B cell (primary cell): ENCODE data around the gene PLAGL2. TPM values are rescaled to one million over a fixed set of nuclear protein-coding genes. Genes with fewer than 3 reads are reported as not detected.

Source experiments
- ATAC-seq: fragments of 200-7000 bp; cut with Tn5 transposase; one replicate; pipeline ENCODE4 v1.10.0; 2021; ENCODE audit warnings: low read depth, mild to moderate bottlenecking, moderate number of reproducible peaks, moderate library complexity
- CTCF ChIA-PET: fragments of 350-600 bp; sonication (Branson Sonifier 250); formaldehyde crosslinking; loops from one replicate; lab custom pipeline; 2021; ENCODE audit warnings: antibody characterized with exemption, inconsistent platforms; lab: Charles Lee
- POLR2A ChIA-PET: fragments of 350-600 bp; sonication (Branson Sonifier 250); formaldehyde crosslinking; loops from one replicate; lab custom pipeline; 2021; ENCODE audit warnings: antibody characterized with exemption; lab: Charles Lee
- DNase-seq: peaks from one replicate; pipeline ENCODE4 v3.0.0; 2013
- H2AFZ ChIP-seq: 2 replicates; pipeline ENCODE4 v1.6.1; 2012; ENCODE audit warnings: mild to moderate bottlenecking, low read depth, low read length; ENCODE audit not compliant: insufficient read depth, poor library complexity, severe bottlenecking
- H3K27ac ChIP-seq, 2 donors: 1 replicate in 1 of 2; 2 replicates in 1 of 2; pipeline ENCODE4 v1.5.1; 2012 to 2013; ENCODE audit warnings: low read length in 2 of 2, mild to moderate bottlenecking in 2 of 2, moderate library complexity in 1 of 2
- H3K27me3 ChIP-seq, 4 experiments: fragments of 200-600 bp in 1 of 4; sonication (generic) in 1 of 4; replicated peaks in 1 of 4; 1 replicate in 2 of 4; 2 replicates in 2 of 4; pipeline versions ENCODE4 v1.6.1 to v1.7.0; 2013 to 2016; ENCODE audit warnings: low read length in 3 of 4, mild to moderate bottlenecking in 2 of 4, mixed read lengths in 1 of 4, moderate library complexity in 1 of 4; ENCODE audit not compliant: insufficient read depth in 4 of 4, control insufficient read depth in 3 of 4; ENCODE audit errors: control extremely low read depth in 1 of 4
- H3K36me3 ChIP-seq, 2 experiments: replicated peaks in 1 of 2; 1 replicate in 1 of 2; 2 replicates in 1 of 2; pipeline versions ENCODE4 v1.6.1 to v1.7.1; 2013; ENCODE audit warnings: low read length in 1 of 2; ENCODE audit not compliant: insufficient read depth in 2 of 2, control insufficient read depth in 1 of 2; ENCODE audit errors: control extremely low read depth in 1 of 2, extremely low read depth in 1 of 2
- H3K4me1 ChIP-seq, 2 donors: fragments of 200-600 bp in 1 of 2; sonication (generic) in 1 of 2; 1 replicate in 1 of 2; 2 replicates in 1 of 2; pipeline versions ENCODE4 v1.5.1 to v1.6.1; 2013 to 2017; ENCODE audit warnings: low read length in 2 of 2; ENCODE audit not compliant: control insufficient read depth in 2 of 2, insufficient read depth in 2 of 2
- H3K4me2 ChIP-seq: replicated peaks from 2 replicates; pipeline ENCODE3; 2012; ENCODE audit warnings: mild to moderate bottlenecking, low read depth, low read length; ENCODE audit not compliant: poor library complexity, severe bottlenecking
- H3K4me3 ChIP-seq, 5 experiments: fragments of 200-600 bp in 1 of 5; sonication (generic) in 1 of 5; 1 replicate in 3 of 5; 2 replicates in 2 of 5; pipeline versions ENCODE4 v1.5.1 to v1.7.0; 2011 to 2016; ENCODE audit warnings: low read length in 4 of 5, mild to moderate bottlenecking in 4 of 5, low read depth in 2 of 5, control low read depth in 1 of 5, moderate library complexity in 1 of 5; ENCODE audit not compliant: insufficient read depth in 1 of 5; ENCODE audit errors: control extremely low read depth in 1 of 5, extremely low read depth in 1 of 5
- H3K79me2 ChIP-seq: fragments of 200-600 bp; sonication (generic); one replicate; pipeline ENCODE4 v1.6.0; 2016; ENCODE audit warnings: low read length; ENCODE audit not compliant: control insufficient read depth, insufficient read depth
- H3K9ac ChIP-seq: fragments of 200-600 bp; sonication (generic); 2 replicates; pipeline ENCODE4 v1.6.1; 2017; ENCODE audit warnings: mild to moderate bottlenecking, low read length, moderate library complexity
- H3K9me3 ChIP-seq, 3 donors: one replicate each; pipeline versions ENCODE4 v1.6.1 to v1.7.1; 2013; ENCODE audit warnings: low read length in 2 of 3; ENCODE audit not compliant: control insufficient read depth in 2 of 3, insufficient read depth in 1 of 3; ENCODE audit errors: control extremely low read depth in 1 of 3
- H4K20me1 ChIP-seq: 2 replicates; pipeline ENCODE4 v1.6.0; 2012; ENCODE audit warnings: mild to moderate bottlenecking, low read length; ENCODE audit not compliant: insufficient read depth, control insufficient read depth, poor library complexity, severe bottlenecking
- H3K27ac Mint-ChIP-seq: one replicate; pipeline ENCODE4 v1.8.0; 2021; ENCODE audit warnings: mixed read lengths
- H3K27me3 Mint-ChIP-seq: one replicate; pipeline ENCODE4 v1.8.0; 2021; ENCODE audit warnings: mixed read lengths
- H3K4me1 Mint-ChIP-seq: one replicate; pipeline ENCODE4 v1.8.0; 2021; ENCODE audit warnings: mixed read lengths
- H3K4me3 Mint-ChIP-seq: one replicate; pipeline ENCODE4 v1.8.0; 2021; ENCODE audit warnings: mixed read lengths
- H3K9me3 Mint-ChIP-seq: one replicate; pipeline ENCODE4 v1.8.0; 2022; ENCODE audit warnings: mixed read lengths; ENCODE audit not compliant: insufficient read depth
- CTCF ChIP-seq: fragments of 200-600 bp; IDR thresholded peaks from one replicate; pipeline ENCODE4 v1.8.0; 2022; ENCODE audit warnings: antibody characterized with exemption, mild to moderate bottlenecking
- EZH2 ChIP-seq: IDR thresholded peaks from 2 replicates; pipeline ENCODE4 v1.6.1; 2012; ENCODE audit warnings: borderline replicate concordance, low read depth, mild to moderate bottlenecking, moderate library complexity, low read length; ENCODE audit not compliant: insufficient read depth, poor library complexity, severe bottlenecking
- WGBS: methylation state at CpG from one replicate; pipeline ENCODE4 v1.1.5; 2013; ENCODE audit warnings: missing lambda C conversion rate; ENCODE audit not compliant: insufficient coverage; 5-methylcytosine and 5-hydroxymethylcytosine counted together
- intact Hi-C: fragments of 100-400 bp; cut with micrococcal nuclease; formaldehyde crosslinking; loops from one replicate; pipeline ENCODE4 v1.10.0; 2022
- polyA plus RNA-seq: library from polyadenylated mRNA; depleted of rRNA; stranded (reverse); fragments of >200 nt; gene quantifications from 2 replicates; pipeline ENCODE4 v1.2.3, GENCODE V29; 2012
- total RNA-seq, 2 donors: library from RNA; stranded (reverse); fragments of 120-200 nt in 1 of 2; gene quantifications; 1 replicate in 1 of 2; 2 replicates in 1 of 2; pipeline versions ENCODE4 v1.2.3 to v1.2.4, GENCODE V29; 2013 to 2022

The PLAGL2 gene
- total and polyA plus RNA-seq, 2 donors (not counting 1 experiment from before 2014, with no cell fraction given), result 4.4 to 18.4 TPM

DNA sequence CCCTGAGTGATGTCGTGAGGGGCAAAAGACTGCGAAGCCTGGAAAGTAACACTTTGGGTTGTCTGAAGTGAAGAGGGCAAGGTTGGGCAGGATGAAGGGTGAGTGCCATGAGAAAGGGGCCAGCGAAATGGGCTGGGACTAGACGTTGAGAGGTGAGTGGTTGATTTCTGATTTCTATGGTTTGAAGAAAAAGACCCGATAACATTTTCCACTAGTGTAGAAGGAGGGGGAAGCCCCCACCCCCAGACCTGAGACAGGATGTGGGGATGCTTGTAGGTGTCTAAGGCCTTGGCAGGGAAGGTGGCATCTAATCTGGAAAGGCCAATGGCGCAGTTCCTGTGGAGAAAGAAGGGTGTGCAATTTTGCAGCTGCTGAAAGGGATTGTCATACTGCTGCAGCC is 44.6 kb upstream of the PLAGL2 start:
- Mint-ChIP-seq H3K9me3 (no peaks in the 10 kb centered on the region), H3K4me1 (peaks cover 12% of the 10 kb centered on the region), H3K27me3 (peaks cover 4% of the 10 kb centered on the region), H3K4me3 (no peak overlapping the region), H3K27ac (no peak overlapping the region)
- H3K36me3 ChIP-seq, result no peaks in the 10 kb centered on the region
- no peaks in the 10 kb centered on the region for H3K27me3 ChIP-seq
- ATAC-seq (no peak), DNase-seq (no peak)
- no peaks in the 10 kb centered on the region for H3K79me2 ChIP-seq
- no peak overlapping the region for H2AFZ ChIP-seq
- peaks cover 0 to 5% of the 10 kb centered on the region in 2 donors for H3K4me1 ChIP-seq
- WGBS, result 85% methylated on average over 4 of the region's 6 CpGs
- ChIA-PET CTCF (no interaction called here), POLR2A (no interaction called here)
- no peak overlapping the region for H3K27ac ChIP-seq
- intact Hi-C loops, result no loop called here
- TF ChIP-seq EZH2, result no peak
- TF ChIP-seq CTCF, result no peak
- H4K20me1 ChIP-seq, result no peaks in the 10 kb centered on the region
- H3K4me2 ChIP-seq, result no peak overlapping the region
- no peak overlapping the region for H3K4me3 ChIP-seq
- no peak overlapping the region for H3K9ac ChIP-seq
- peaks cover 0 to 5% (median 3%) of the 10 kb centered on the region in 3 donors for H3K9me3 ChIP-seq

DNA sequence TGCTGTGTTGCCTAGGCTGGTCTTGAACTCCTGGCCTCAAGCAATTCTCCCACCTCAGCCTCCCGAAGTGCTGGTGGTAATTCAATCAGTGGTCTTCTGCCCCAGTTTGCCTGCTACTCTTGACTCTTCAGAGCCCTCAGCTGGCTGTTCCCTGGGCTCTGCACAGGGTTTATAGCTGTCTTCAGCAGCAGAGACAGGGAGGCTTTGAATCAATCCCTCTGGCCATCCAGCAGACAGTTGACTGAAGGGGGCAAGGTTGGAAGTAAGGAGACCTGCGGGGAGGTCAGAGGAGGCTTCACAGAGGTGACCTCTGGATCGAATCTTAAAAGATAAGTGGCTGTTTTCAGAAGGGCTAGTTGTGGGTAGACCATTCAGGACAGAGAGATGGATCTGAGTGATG is 43.9 kb upstream of the PLAGL2 start:
- H3K79me2 ChIP-seq, result no peaks in the 10 kb centered on the region
- H3K4me2 ChIP-seq, result no peak overlapping the region
- H3K9ac ChIP-seq, result no peak overlapping the region
- no peak for ATAC-seq
- Mint-ChIP-seq H3K9me3 (no peaks in the 10 kb centered on the region), H3K27me3 (peaks cover 4% of the 10 kb centered on the region), H3K27ac (no peak overlapping the region), H3K4me3 (no peak overlapping the region), H3K4me1 (peaks cover 10% of the 10 kb centered on the region)
- POLR2A ChIA-PET, result no interaction called here
- WGBS, result 100% methylated on average over 3 of the region's 3 CpGs
- H3K27me3 ChIP-seq, result no peaks in the 10 kb centered on the region
- TF ChIP-seq EZH2, result no peak
- peaks cover 0 to 5% of the 10 kb centered on the region in 2 donors for H3K4me1 ChIP-seq
- H3K36me3 ChIP-seq, result no peaks in the 10 kb centered on the region
- no peak for DNase-seq
- no peak overlapping the region for H3K4me3 ChIP-seq
- H3K9me3 ChIP-seq, result peaks cover 0 to 5% (median 3%) of the 10 kb centered on the region in 3 donors
- no peak overlapping the region for H2AFZ ChIP-seq
- intact Hi-C loops, result no loop called here
- H4K20me1 ChIP-seq, result no peaks in the 10 kb centered on the region
- CTCF ChIA-PET, result no interaction called here
- no peak overlapping the region for H3K27ac ChIP-seq
